ENCODE data around the gene NMNAT2. TPM values are rescaled to one million over a fixed set of nuclear protein-coding genes. Genes with fewer than 3 reads are reported as not detected.

The NMNAT2 gene
- polyA plus RNA-seq, 3 donors, result 0.22 to 0.43 TPM; not detected in 1

DNA sequence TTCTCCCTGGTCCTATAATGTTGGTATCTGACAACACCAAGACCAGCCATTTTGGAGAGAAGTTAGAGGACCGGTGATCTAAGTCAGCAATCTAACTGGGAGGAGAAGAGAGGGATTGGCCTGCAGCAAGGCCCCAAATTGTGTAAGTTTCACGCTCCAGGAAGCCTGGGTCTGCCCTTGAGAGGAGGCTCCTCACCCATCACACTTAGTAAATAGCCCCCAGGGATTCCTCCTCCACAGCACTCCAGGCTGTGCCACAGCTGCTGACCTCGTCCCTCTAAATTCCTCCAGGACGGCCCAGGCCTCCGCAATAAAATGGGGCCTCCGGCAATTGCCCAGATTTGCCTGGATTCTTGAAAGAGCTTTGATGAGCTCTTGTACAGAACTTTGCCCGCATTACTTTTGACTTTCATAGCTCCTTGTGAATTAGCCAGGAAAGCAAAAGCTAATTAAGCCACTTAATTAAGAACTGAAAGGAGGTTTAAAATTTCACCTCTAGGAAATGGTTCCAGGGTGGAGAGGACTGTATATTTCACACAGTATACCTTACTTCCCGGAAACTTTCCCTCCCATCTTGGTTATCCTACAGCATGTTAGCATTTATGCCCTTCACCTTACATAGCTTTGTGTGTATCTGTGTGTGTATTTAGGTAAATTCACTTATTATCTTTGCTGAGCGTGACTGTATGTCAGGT lies 141.6 kb downstream of the NMNAT2 start:
- Mint-ChIP-seq H3K4me1 (peaks cover 40% of the 10 kb centered on the region), H3K27me3 (ENCODE audit: low read depth in 3 of 3) (peaks cover 0 to 3% (median 0%) of the 10 kb centered on the region in 3 donors), H3K36me3 (no peaks in the 10 kb centered on the region), H3K9me3 (peaks cover 0 to 2% (median 0%) of the 10 kb centered on the region in 7 donors), H3K27ac (no peak overlapping the region), H3K4me3 (no peak overlapping the region)
- WGBS (ENCODE audit: insufficient coverage), result 97% methylated on average over 4 of the region's 9 CpGs
- Histone ChIP-seq H3K36me3 (replicated peaks in 1 of 2; ENCODE audit: control insufficient read depth in 1 of 2, insufficient read depth in 2 of 2, low read length in 2 of 2) (no peaks in the 10 kb centered on the region), H3K9me3 (replicated peaks in 1 of 2; ENCODE audit: control insufficient read depth in 1 of 2, insufficient read depth in 1 of 2, low read length in 2 of 2) (no peaks in the 10 kb centered on the region), H3K79me2 (ENCODE audit: insufficient read depth, low read length) (no peaks in the 10 kb centered on the region), H3K27ac (ENCODE audit: low read depth in 1 of 2, low read length in 2 of 2) (no peak overlapping the region), H3K27me3 (ENCODE audit: control insufficient read depth in 2 of 2, insufficient read depth in 2 of 2, low read length in 2 of 2) (no peaks in the 10 kb centered on the region), H3K4me3 (replicated peaks in 1 of 3; ENCODE audit: low read depth in 2 of 3, low read length in 3 of 3) (no peak overlapping the region), H2AFZ (ENCODE audit: insufficient read depth, low read depth, low read length, poor library complexity, severe bottlenecking) (peak overlapping the region; percentile 41), H3K4me2 (replicated peaks; ENCODE audit: extremely low read depth, low read length, poor library complexity, severe bottlenecking) (no peak overlapping the region), H3K9ac (ENCODE audit: insufficient read depth, low read length, poor library complexity, severe bottlenecking) (no peak overlapping the region), H4K20me1 (ENCODE audit: insufficient read depth, low read length) (no peaks in the 10 kb centered on the region), H3K4me1 (ENCODE audit: control insufficient read depth in 1 of 2, insufficient read depth in 2 of 2, low read length in 2 of 2) (peaks cover 37 to 38% of the 10 kb centered on the region in 2 donors)
- intact Hi-C loops (cut with micrococcal nuclease), result no loop called here
- DNase-seq, result no peak
- TF ChIP-seq, protein P1, sequence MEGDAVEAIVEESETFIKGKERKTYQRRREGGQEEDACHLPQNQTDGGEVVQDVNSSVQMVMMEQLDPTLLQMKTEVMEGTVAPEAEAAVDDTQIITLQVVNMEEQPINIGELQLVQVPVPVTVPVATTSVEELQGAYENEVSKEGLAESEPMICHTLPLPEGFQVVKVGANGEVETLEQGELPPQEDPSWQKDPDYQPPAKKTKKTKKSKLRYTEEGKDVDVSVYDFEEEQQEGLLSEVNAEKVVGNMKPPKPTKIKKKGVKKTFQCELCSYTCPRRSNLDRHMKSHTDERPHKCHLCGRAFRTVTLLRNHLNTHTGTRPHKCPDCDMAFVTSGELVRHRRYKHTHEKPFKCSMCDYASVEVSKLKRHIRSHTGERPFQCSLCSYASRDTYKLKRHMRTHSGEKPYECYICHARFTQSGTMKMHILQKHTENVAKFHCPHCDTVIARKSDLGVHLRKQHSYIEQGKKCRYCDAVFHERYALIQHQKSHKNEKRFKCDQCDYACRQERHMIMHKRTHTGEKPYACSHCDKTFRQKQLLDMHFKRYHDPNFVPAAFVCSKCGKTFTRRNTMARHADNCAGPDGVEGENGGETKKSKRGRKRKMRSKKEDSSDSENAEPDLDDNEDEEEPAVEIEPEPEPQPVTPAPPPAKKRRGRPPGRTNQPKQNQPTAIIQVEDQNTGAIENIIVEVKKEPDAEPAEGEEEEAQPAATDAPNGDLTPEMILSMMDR (IDR thresholded peaks at IDR 0.05), result no peak

DNA sequence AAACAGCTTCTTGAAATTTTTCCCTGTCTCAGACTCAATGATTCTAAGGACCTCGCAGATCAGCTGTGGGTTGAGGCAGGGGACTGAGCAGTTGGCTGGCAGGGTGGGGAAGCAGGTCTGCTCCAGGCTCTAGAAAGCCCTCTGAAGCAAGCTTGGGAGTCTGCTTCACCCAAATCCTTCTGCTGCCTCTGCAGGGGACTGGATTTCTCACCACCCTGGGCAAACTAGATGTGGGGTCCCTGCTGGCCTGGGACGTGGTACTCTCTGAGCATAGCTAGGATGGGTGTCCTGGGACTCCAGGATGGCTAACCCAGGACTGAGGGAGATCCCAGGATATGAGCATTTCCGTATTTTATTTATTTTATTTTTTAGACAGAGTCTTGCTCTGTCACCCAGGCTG lies 142.9 kb downstream of the NMNAT2 start:
- Mint-ChIP-seq H3K4me1 (peaks cover 30% of the 10 kb centered on the region), H3K27ac (no peak overlapping the region), H3K9me3 (peaks cover 0 to 2% (median 0%) of the 10 kb centered on the region in 7 donors), H3K36me3 (no peaks in the 10 kb centered on the region), H3K27me3 (ENCODE audit: low read depth in 3 of 3) (peaks cover 0 to 2% (median 0%) of the 10 kb centered on the region in 3 donors), H3K4me3 (no peak overlapping the region)
- intact Hi-C loops (cut with micrococcal nuclease), result no loop called here
- Histone ChIP-seq H3K9me3 (replicated peaks in 1 of 2; ENCODE audit: control insufficient read depth in 1 of 2, insufficient read depth in 1 of 2, low read length in 2 of 2) (no peaks in the 10 kb centered on the region), H2AFZ (ENCODE audit: insufficient read depth, low read depth, low read length, poor library complexity, severe bottlenecking) (no peak overlapping the region), H3K9ac (ENCODE audit: insufficient read depth, low read length, poor library complexity, severe bottlenecking) (no peak overlapping the region), H4K20me1 (ENCODE audit: insufficient read depth, low read length) (no peaks in the 10 kb centered on the region), H3K79me2 (ENCODE audit: insufficient read depth, low read length) (no peaks in the 10 kb centered on the region), H3K27ac (ENCODE audit: low read depth in 1 of 2, low read length in 2 of 2) (no peak overlapping the region), H3K27me3 (ENCODE audit: control insufficient read depth in 2 of 2, insufficient read depth in 2 of 2, low read length in 2 of 2) (peaks cover 0 to 3% of the 10 kb centered on the region in 2 donors), H3K36me3 (replicated peaks in 1 of 2; ENCODE audit: control insufficient read depth in 1 of 2, insufficient read depth in 2 of 2, low read length in 2 of 2) (no peaks in the 10 kb centered on the region), H3K4me3 (replicated peaks in 1 of 3; ENCODE audit: low read depth in 2 of 3, low read length in 3 of 3) (no peak overlapping the region), H3K4me2 (replicated peaks; ENCODE audit: extremely low read depth, low read length, poor library complexity, severe bottlenecking) (no peak overlapping the region), H3K4me1 (ENCODE audit: control insufficient read depth in 1 of 2, insufficient read depth in 2 of 2, low read length in 2 of 2) (peaks cover 25 to 27% of the 10 kb centered on the region in 2 donors)
- no CpG with 5 or more reads among the region's 3 CpGs for WGBS (ENCODE audit: insufficient coverage)
- TF ChIP-seq, protein P1 (IDR thresholded peaks at IDR 0.05), result no peak
- DNase-seq, result no peak

Measured in CD14-positive monocyte (primary cell).